Keratinocyte (primary cell): Measurements from ENCODE around the gene HERPUD1. TPM values are rescaled to one million over a fixed set of nuclear protein-coding genes. Genes with fewer than 3 reads are reported as not detected.

ENCODE experiments used
- DNase-seq: peaks from one replicate; pipeline ENCODE4 v3.0.0-alpha.2; 2011; ENCODE audit warnings: low read depth, missing footprints, low spot score
- FAIRE-seq: peaks from 2 replicates; lab custom pipeline; 2011; peaks lifted over from hg19 to GRCh38; lab: Jason Lieb, UNC
- H2AFZ ChIP-seq: 2 replicates; pipeline ENCODE4 v1.6.0; 2012; ENCODE audit warnings: low read length, control low read depth, inconsistent platforms; ENCODE audit not compliant: control insufficient read depth
- H3K27ac ChIP-seq: 2 replicates; pipeline ENCODE4 v1.5.1; 2011; ENCODE audit warnings: low read length; ENCODE audit not compliant: control insufficient read depth, insufficient read depth
- H3K27me3 ChIP-seq: 3 replicates; pipeline ENCODE4 v1.6.0; 2011; ENCODE audit warnings: low read length; ENCODE audit not compliant: control insufficient read depth, insufficient read depth; ENCODE audit errors: extremely low read depth
- H3K36me3 ChIP-seq, 2 experiments: 2 replicates in 1 of 2; 3 replicates in 1 of 2; pipeline ENCODE4 v1.5.1; 2011; ENCODE audit warnings: low read length in 2 of 2, mild to moderate bottlenecking in 1 of 2; ENCODE audit not compliant: control insufficient read depth in 2 of 2, insufficient read depth in 2 of 2; ENCODE audit errors: extremely low read depth in 1 of 2
- H3K4me1 ChIP-seq: 3 replicates; pipeline ENCODE4 v1.5.1; 2011; ENCODE audit warnings: low read length; ENCODE audit not compliant: control insufficient read depth, insufficient read depth; ENCODE audit errors: extremely low read depth
- H3K4me2 ChIP-seq: 3 replicates; pipeline ENCODE4 v1.6.0; 2011; ENCODE audit warnings: low read depth, low read length; ENCODE audit not compliant: control insufficient read depth, insufficient read depth; ENCODE audit errors: extremely low read depth
- H3K4me3 ChIP-seq, 3 experiments: fragments of 200-600 bp in 1 of 3; sonication (generic) in 1 of 3; 2 replicates in 2 of 3; 3 replicates in 1 of 3; pipeline ENCODE4 v1.5.1; 2011 to 2016; ENCODE audit warnings: low read length in 3 of 3, mild to moderate bottlenecking in 3 of 3, control low read depth in 2 of 3, inconsistent platforms in 1 of 3, low read depth in 1 of 3, mixed read lengths in 1 of 3, mixed run types in 1 of 3, moderate library complexity in 1 of 3; ENCODE audit not compliant: control insufficient read depth in 2 of 3, insufficient read depth in 2 of 3; ENCODE audit errors: extremely low read depth in 1 of 3
- H3K79me2 ChIP-seq: 2 replicates; pipeline ENCODE4 v1.6.0; 2012; ENCODE audit warnings: low read length; ENCODE audit not compliant: control insufficient read depth, insufficient read depth
- H3K9ac ChIP-seq: 3 replicates; pipeline ENCODE4 v1.6.0; 2011; ENCODE audit warnings: low read length; ENCODE audit not compliant: control insufficient read depth, insufficient read depth; ENCODE audit errors: extremely low read depth
- H3K9me1 ChIP-seq: 3 replicates; pipeline ENCODE4 v1.6.0; 2011; ENCODE audit warnings: low read length; ENCODE audit not compliant: control insufficient read depth, insufficient read depth; ENCODE audit errors: extremely low read depth
- H3K9me3 ChIP-seq: 2 replicates; pipeline ENCODE4 v1.5.1; 2012; ENCODE audit warnings: low read depth, low read length; ENCODE audit not compliant: control insufficient read depth
- H4K20me1 ChIP-seq: 3 replicates; pipeline ENCODE4 v1.6.0; 2011; ENCODE audit warnings: low read length; ENCODE audit not compliant: control insufficient read depth, insufficient read depth; ENCODE audit errors: extremely low read depth
- CTCF ChIP-seq, 3 experiments: IDR thresholded peaks in 1 of 3; conservative IDR thresholded peaks in 1 of 3; optimal IDR thresholded peaks in 1 of 3; 2 replicates in 2 of 3; 3 replicates in 1 of 3; pipeline versions ENCODE3 to v1.5.1; 2011; ENCODE audit warnings: low read length in 3 of 3, mild to moderate bottlenecking in 3 of 3, moderate library complexity in 2 of 3, control low read depth in 1 of 3, inconsistent platforms in 1 of 3; ENCODE audit not compliant: insufficient read depth in 2 of 3; ENCODE audit errors: extremely low read depth in 1 of 3
- EZH2 ChIP-seq: IDR thresholded peaks from one replicate; pipeline ENCODE4 v1.6.1; 2012; ENCODE audit warnings: inconsistent platforms, mild to moderate bottlenecking, low read length, moderate library complexity
- dilution Hi-C: fragments of 300-500 bp; cut with MboI; formaldehyde crosslinking; loops from one replicate; pipeline ENCODE4 v1.7.0; 2020; ENCODE audit warnings: low sequenced_read_pairs; ENCODE audit not compliant: extremely low pct_ligation_motif_present
- polyA plus RNA-seq, 5 experiments: library from polyadenylated mRNA; depleted of rRNA in 3 of 5; stranded (reverse) in 3 of 5; stranded (forward) in 1 of 5; unstranded in 1 of 5; fragments of >200 nt; gene quantifications; 1 replicate in 1 of 5; 2 replicates in 3 of 5; 3 replicates in 1 of 5; pipeline versions ENCODE4 v1.2.1 to v1.2.3, GENCODE V29; 2011 to 2012; ENCODE audit warnings: missing spikeins in 2 of 5, low read depth in 1 of 5, low replicate concordance in 1 of 5

HERPUD1 gene
- polyA plus RNA-seq, 1 donor (not counting 4 experiments of a cell fraction or from before 2014, with no cell fraction given), result 183 TPM

- no peaks in the 10 kb centered on the region for H3K9me3 ChIP-seq
- DNase-seq (no peak), FAIRE-seq (no peak)
- dilution Hi-C loops, result no loop called here
- no peak overlapping the region for H3K4me2 ChIP-seq
- H3K27me3 ChIP-seq, result no peaks in the 10 kb centered on the region
- no peak overlapping the region for H2AFZ ChIP-seq
- TF ChIP-seq CTCF (optimal IDR thresholded peaks at IDR 0.05 in 1 of 3, IDR thresholded peaks at IDR 0.05 in 1 of 3, conservative IDR thresholded peaks at IDR 0.05 in 1 of 3; ENCODE audit: extremely low read depth in 1 of 3, insufficient read depth in 2 of 3, low read length in 3 of 3) (no peak), EZH2 (no peak)
- no peaks in the 10 kb centered on the region for H3K79me2 ChIP-seq
- no peak overlapping the region for H3K9ac ChIP-seq
- no peaks in the 10 kb centered on the region for H3K36me3 ChIP-seq
- H3K4me1 ChIP-seq, result peaks cover 12% of the 10 kb centered on the region
- no peaks in the 10 kb centered on the region for H3K9me1 ChIP-seq
- no peak overlapping the region for H3K4me3 ChIP-seq
- no peaks in the 10 kb centered on the region for H4K20me1 ChIP-seq
- H3K27ac ChIP-seq, result no peak overlapping the region
Observed at GRCh38 chr16:56918467-56919012, 13.4 kb upstream of the HERPUD1 start.

- no peaks in the 10 kb centered on the region for H3K36me3 ChIP-seq
- H2AFZ ChIP-seq, result peak overlapping the region; percentile 68
- TF ChIP-seq EZH2 (no peak), CTCF (optimal IDR thresholded peaks at IDR 0.05 in 1 of 3, IDR thresholded peaks at IDR 0.05 in 1 of 3, conservative IDR thresholded peaks at IDR 0.05 in 1 of 3; ENCODE audit: extremely low read depth in 1 of 3, insufficient read depth in 2 of 3, low read length in 3 of 3) (no peak)
- dilution Hi-C loops, result no loop called here
- FAIRE-seq (peak; percentile 48), DNase-seq (no peak)
- H3K27ac ChIP-seq, result no peak overlapping the region
- H3K9ac ChIP-seq, result no peak overlapping the region
- peaks cover 11% of the 10 kb centered on the region for H3K4me1 ChIP-seq
- H3K9me3 ChIP-seq, result no peaks in the 10 kb centered on the region
- H3K9me1 ChIP-seq, result no peaks in the 10 kb centered on the region
- H3K27me3 ChIP-seq, result no peaks in the 10 kb centered on the region
- no peaks in the 10 kb centered on the region for H3K79me2 ChIP-seq
- peak overlapping the region; percentile 54 for H3K4me2 ChIP-seq
- no peak overlapping the region for H3K4me3 ChIP-seq
- H4K20me1 ChIP-seq, result no peaks in the 10 kb centered on the region
Observed at GRCh38 chr16:56919099-56919800, 12.7 kb upstream of the HERPUD1 start.
